Brain microvascular endothelial cell (primary cell): Measurements from ENCODE around the gene SKAP1.
"Not testable (repeated sequence)": the region's sequence is repeated elsewhere in the genome, so short reads cannot be mapped to it uniquely, and the experiment has no call there.

Experiments
- DNase-seq: peaks from one replicate; pipeline ENCODE4 v3.0.0-alpha.2; 2020
- H3K27ac ChIP-seq: fragments of 250-450 bp; sonication (Bioruptor Pico); 2 replicates; pipeline ENCODE4 v1.5.1; 2020; ENCODE audit warnings: mild to moderate bottlenecking, moderate library complexity
- H3K27me3 ChIP-seq: fragments of 250-450 bp; sonication (Bioruptor Pico); replicated peaks from 2 replicates; pipeline ENCODE4 v1.5.1; 2020; ENCODE audit warnings: mild to moderate bottlenecking
- H3K36me3 ChIP-seq: fragments of 250-450 bp; sonication (Bioruptor Pico); replicated peaks from 2 replicates; pipeline ENCODE4 v1.5.1; 2020; ENCODE audit warnings: mild to moderate bottlenecking
- H3K4me3 ChIP-seq: 2 replicates; pipeline ENCODE4 v1.5.1; 2011; ENCODE audit warnings: low read depth, mild to moderate bottlenecking, control low read depth, low read length, moderate library complexity
- in situ Hi-C: cut with HindIII; loops from 2 replicates; pipeline ENCODE4 v1.10.0; 2017; ENCODE audit warnings: low sequenced_read_pairs, low pct_ligation_motif_present
- TF ChIP-seq, protein P1 (sequence below): IDR thresholded peaks from 2 replicates; pipeline ENCODE4 v1.5.1; 2011; ENCODE audit warnings: low read depth, mild to moderate bottlenecking, moderate library complexity, low read length, control low read depth, inconsistent platforms; ENCODE audit errors: missing control alignments

Gene SKAP1

DNA sequence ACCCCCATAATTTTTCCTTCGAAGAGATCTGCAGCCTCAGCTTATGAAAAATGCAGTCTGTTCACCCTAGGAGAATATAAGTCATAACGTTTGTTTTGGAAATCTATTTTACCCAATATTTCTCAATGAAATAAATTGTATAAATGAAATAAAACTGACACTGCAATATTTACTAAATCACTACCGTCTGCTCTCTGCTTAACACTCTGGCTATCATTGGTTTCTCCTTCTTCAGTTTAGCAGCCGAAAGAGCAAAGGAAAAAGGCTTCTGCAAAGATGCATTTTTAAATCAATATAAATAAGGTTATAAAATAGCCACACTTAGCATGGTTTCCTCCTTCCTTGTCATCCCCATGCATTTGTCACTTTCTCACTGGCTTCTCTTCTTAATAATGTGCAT is 174.3 kb downstream of the SKAP1 start:
- H3K27ac ChIP-seq = no peak overlapping the region
- TF ChIP-seq, protein P1, sequence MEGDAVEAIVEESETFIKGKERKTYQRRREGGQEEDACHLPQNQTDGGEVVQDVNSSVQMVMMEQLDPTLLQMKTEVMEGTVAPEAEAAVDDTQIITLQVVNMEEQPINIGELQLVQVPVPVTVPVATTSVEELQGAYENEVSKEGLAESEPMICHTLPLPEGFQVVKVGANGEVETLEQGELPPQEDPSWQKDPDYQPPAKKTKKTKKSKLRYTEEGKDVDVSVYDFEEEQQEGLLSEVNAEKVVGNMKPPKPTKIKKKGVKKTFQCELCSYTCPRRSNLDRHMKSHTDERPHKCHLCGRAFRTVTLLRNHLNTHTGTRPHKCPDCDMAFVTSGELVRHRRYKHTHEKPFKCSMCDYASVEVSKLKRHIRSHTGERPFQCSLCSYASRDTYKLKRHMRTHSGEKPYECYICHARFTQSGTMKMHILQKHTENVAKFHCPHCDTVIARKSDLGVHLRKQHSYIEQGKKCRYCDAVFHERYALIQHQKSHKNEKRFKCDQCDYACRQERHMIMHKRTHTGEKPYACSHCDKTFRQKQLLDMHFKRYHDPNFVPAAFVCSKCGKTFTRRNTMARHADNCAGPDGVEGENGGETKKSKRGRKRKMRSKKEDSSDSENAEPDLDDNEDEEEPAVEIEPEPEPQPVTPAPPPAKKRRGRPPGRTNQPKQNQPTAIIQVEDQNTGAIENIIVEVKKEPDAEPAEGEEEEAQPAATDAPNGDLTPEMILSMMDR = no peak
- no peak overlapping the region for H3K4me3 ChIP-seq
- in situ Hi-C loops = no loop called here
- no peaks in the 10 kb centered on the region for H3K36me3 ChIP-seq
- H3K27me3 ChIP-seq = no peaks in the 10 kb centered on the region
- DNase-seq = no peak

- H3K36me3 ChIP-seq = no peaks in the 10 kb centered on the region
- DNase-seq = no peak
- H3K4me3 ChIP-seq = no peak overlapping the region
- H3K27me3 ChIP-seq = no peaks in the 10 kb centered on the region
- no peak overlapping the region for H3K27ac ChIP-seq
- TF ChIP-seq, protein P1 = no peak
- in situ Hi-C loops = no loop called here
These were observed 175.1 kb downstream of the SKAP1 start for GRCh38 chr17:48254896-48255295.

DNA sequence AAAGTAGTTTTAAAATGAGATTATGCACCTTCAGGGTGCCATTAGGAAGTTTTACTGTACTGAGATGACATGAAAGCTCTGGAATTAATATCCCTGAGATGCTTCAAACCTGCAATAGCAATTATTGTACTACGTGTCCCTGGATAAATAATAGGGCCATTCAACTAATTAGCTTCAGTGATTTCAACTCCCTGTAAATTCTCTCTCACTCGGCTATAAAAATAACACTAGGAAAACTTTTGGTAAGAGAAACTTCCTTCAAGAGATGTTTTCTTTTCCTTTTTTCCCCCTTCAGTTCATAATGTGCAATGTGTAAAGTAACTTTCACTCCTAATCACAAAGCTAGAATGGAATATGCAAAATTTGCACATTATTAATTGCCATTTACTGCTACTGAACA is 176.0 kb downstream of the SKAP1 start:
- Histone ChIP-seq H3K27ac (no peak overlapping the region), H3K4me3 (no peak overlapping the region), H3K36me3 (no peaks in the 10 kb centered on the region), H3K27me3 (no peaks in the 10 kb centered on the region)
- DNase-seq = no peak
- in situ Hi-C loops = no loop called here
- TF ChIP-seq, protein P1 = no peak

DNA sequence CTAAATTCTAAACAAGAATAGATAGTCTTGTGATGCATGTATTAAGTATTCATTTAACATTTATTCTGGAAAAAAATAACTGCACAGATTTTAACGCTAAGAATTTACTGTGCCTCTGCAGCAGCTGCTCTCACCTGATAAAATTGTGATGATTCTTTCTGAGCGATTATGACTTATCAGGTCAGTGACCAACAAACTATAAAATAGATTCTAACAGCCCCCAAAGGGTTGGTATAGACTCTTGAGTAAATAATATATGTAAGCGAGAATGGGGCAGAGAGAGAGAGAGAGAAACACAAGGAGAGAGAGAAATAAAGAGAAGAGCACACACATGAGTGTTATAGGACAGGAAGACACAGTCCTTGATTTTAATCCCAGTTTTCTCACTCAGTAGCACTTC is 178.1 kb downstream of the SKAP1 start:
- H3K27me3 ChIP-seq = no peaks in the 10 kb centered on the region
- DNase-seq = no peak
- in situ Hi-C loops = no loop called here

DNA sequence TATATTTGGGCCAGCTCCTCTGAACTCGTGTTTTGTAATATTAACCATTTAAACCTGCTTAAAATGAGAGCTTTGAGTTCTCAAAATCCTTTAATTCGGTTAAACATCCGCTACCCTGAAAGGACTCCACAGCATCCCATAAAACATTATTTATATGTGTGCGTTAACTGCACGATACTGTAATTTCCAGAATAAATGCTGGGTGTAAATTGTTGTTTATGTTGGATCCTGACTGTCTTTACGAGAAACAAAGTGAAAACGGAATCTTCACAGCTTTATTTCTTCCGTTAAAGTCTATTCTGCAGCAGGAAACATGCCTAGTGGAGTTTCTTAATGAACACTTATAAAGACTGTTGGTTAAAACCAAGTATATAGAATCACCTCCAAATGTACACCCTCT is 179.1 kb downstream of the SKAP1 start:
- TF ChIP-seq, protein P1 = no peak
- Histone ChIP-seq H3K27me3 (no peaks in the 10 kb centered on the region), H3K36me3 (no peaks in the 10 kb centered on the region), H3K27ac (no peak overlapping the region), H3K4me3 (no peak overlapping the region)
- no peak for DNase-seq
- in situ Hi-C loops = no loop called here

More for the DNA sequence above, 178.1 kb downstream of the SKAP1 start:
- TF ChIP-seq, protein P1 = no peak
- H3K36me3 ChIP-seq = no peaks in the 10 kb centered on the region
- no peak overlapping the region for H3K27ac ChIP-seq
- H3K4me3 ChIP-seq = no peak overlapping the region

- H3K36me3 ChIP-seq, in situ Hi-C loops, DNase-seq, H3K27ac ChIP-seq, H3K4me3 ChIP-seq, H3K27me3 ChIP-seq: not testable (repeated sequence)
These were observed 180.0 kb downstream of the SKAP1 start for GRCh38 chr17:48250059-48250458.
